ENCODE measurements around the gene ANG.

ANG gene

GRCh38 chr14:20683125-20683890 lies 5.3 kb upstream of the ANG start (continued):
- TF ChIP-seq, protein P1, sequence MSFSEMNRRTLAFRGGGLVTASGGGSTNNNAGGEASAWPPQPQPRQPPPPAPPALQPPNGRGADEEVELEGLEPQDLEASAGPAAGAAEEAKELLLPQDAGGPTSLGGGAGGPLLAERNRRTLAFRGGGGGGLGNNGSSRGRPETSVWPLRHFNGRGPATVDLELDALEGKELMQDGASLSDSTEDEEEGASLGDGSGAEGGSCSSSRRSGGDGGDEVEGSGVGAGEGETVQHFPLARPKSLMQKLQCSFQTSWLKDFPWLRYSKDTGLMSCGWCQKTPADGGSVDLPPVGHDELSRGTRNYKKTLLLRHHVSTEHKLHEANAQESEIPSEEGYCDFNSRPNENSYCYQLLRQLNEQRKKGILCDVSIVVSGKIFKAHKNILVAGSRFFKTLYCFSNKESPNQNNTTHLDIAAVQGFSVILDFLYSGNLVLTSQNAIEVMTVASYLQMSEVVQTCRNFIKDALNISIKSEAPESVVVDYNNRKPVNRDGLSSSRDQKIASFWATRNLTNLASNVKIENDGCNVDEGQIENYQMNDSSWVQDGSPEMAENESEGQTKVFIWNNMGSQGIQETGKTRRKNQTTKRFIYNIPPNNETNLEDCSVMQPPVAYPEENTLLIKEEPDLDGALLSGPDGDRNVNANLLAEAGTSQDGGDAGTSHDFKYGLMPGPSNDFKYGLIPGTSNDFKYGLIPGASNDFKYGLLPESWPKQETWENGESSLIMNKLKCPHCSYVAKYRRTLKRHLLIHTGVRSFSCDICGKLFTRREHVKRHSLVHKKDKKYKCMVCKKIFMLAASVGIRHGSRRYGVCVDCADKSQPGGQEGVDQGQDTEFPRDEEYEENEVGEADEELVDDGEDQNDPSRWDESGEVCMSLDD (tag by site-specific recombination; IDR thresholded peaks at IDR 0.05), result peak; percentile 79
- TF ChIP-seq ZNF112 (tag by site-specific recombination; IDR thresholded peaks at IDR 0.05) (no peak), ZNF426 (tag by site-specific recombination; IDR thresholded peaks at IDR 0.05) (no peak), ZNF529 (tag by site-specific recombination; IDR thresholded peaks at IDR 0.05; ENCODE audit: insufficient replicate concordance) (no peak), ZXDB (tag by site-specific recombination; IDR thresholded peaks at IDR 0.05) (peak; percentile 58), KLF16 (tag by site-specific recombination; IDR thresholded peaks at IDR 0.05) (peak; percentile 52; the same call in 1 of the 2 replicates), ZBTB7A (tag by site-specific recombination; IDR thresholded peaks at IDR 0.05; ENCODE audit: low read depth) (0 out of 2 replicates have a peak, but pooled peaks have one; percentile 8), ZNF2 (tag by site-specific recombination; IDR thresholded peaks at IDR 0.05) (peak; percentile 65; the same call in 1 of the 2 replicates), ZNF404 (tag by site-specific recombination; IDR thresholded peaks at IDR 0.05) (no peak), ZNF324 (tag by site-specific recombination; IDR thresholded peaks at IDR 0.05) (no peak; the same call in 1 of the 2 replicates), ZNF341 (tag by site-specific recombination; IDR thresholded peaks at IDR 0.05; ENCODE audit: low read depth) (no peak), MZF1 (tag by site-specific recombination; IDR thresholded peaks at IDR 0.05; ENCODE audit: borderline replicate concordance) (no peak), ZNF473 (tag by site-specific recombination; IDR thresholded peaks at IDR 0.05) (no peak), KLF17 (tag by site-specific recombination; IDR thresholded peaks at IDR 0.05) (peak; percentile 77; the same call in 1 of the 2 replicates), HOXD13 (CRISPR knock-in tag; IDR thresholded peaks at IDR 0.05; ENCODE audit: borderline replicate concordance) (no peak), ZBTB21 (tag by site-specific recombination; IDR thresholded peaks at IDR 0.05) (peak; percentile 67; the same call in 1 of the 2 replicates), KLF8 (tag by site-specific recombination; IDR thresholded peaks at IDR 0.05) (0 out of 2 replicates have a peak, but pooled peaks have one; percentile 47), ZFP41 (tag by site-specific recombination; IDR thresholded peaks at IDR 0.05; ENCODE audit: borderline replicate concordance) (no peak), KLF1 (tag by site-specific recombination; IDR thresholded peaks at IDR 0.05) (no peak), ZNF211 (tag by site-specific recombination; IDR thresholded peaks at IDR 0.05; ENCODE audit: low read depth) (no peak)
- TF ChIP-seq, protein P2, sequence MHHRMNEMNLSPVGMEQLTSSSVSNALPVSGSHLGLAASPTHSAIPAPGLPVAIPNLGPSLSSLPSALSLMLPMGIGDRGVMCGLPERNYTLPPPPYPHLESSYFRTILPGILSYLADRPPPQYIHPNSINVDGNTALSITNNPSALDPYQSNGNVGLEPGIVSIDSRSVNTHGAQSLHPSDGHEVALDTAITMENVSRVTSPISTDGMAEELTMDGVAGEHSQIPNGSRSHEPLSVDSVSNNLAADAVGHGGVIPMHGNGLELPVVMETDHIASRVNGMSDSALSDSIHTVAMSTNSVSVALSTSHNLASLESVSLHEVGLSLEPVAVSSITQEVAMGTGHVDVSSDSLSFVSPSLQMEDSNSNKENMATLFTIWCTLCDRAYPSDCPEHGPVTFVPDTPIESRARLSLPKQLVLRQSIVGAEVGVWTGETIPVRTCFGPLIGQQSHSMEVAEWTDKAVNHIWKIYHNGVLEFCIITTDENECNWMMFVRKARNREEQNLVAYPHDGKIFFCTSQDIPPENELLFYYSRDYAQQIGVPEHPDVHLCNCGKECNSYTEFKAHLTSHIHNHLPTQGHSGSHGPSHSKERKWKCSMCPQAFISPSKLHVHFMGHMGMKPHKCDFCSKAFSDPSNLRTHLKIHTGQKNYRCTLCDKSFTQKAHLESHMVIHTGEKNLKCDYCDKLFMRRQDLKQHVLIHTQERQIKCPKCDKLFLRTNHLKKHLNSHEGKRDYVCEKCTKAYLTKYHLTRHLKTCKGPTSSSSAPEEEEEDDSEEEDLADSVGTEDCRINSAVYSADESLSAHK (tag by site-specific recombination; IDR thresholded peaks at IDR 0.05), result no peak; the same call in 1 of the 2 replicates
- TF ChIP-seq, protein P3, sequence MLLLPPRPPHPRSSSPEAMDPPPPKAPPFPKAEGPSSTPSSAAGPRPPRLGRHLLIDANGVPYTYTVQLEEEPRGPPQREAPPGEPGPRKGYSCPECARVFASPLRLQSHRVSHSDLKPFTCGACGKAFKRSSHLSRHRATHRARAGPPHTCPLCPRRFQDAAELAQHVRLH (tag by site-specific recombination; IDR thresholded peaks at IDR 0.05), result peak; percentile 90
- TF ChIP-seq, protein P4, sequence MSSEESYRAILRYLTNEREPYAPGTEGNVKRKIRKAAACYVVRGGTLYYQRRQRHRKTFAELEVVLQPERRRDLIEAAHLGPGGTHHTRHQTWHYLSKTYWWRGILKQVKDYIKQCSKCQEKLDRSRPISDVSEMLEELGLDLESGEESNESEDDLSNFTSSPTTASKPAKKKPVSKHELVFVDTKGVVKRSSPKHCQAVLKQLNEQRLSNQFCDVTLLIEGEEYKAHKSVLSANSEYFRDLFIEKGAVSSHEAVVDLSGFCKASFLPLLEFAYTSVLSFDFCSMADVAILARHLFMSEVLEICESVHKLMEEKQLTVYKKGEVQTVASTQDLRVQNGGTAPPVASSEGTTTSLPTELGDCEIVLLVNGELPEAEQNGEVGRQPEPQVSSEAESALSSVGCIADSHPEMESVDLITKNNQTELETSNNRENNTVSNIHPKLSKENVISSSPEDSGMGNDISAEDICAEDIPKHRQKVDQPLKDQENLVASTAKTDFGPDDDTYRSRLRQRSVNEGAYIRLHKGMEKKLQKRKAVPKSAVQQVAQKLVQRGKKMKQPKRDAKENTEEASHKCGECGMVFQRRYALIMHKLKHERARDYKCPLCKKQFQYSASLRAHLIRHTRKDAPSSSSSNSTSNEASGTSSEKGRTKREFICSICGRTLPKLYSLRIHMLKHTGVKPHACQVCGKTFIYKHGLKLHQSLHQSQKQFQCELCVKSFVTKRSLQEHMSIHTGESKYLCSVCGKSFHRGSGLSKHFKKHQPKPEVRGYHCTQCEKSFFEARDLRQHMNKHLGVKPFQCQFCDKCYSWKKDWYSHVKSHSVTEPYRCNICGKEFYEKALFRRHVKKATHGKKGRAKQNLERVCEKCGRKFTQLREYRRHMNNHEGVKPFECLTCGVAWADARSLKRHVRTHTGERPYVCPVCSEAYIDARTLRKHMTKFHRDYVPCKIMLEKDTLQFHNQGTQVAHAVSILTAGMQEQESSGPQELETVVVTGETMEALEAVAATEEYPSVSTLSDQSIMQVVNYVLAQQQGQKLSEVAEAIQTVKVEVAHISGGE (tag by site-specific recombination; conservative IDR thresholded peaks at IDR 0.05; ENCODE audit: low read depth), result no peak
- TF ChIP-seq, protein P5, sequence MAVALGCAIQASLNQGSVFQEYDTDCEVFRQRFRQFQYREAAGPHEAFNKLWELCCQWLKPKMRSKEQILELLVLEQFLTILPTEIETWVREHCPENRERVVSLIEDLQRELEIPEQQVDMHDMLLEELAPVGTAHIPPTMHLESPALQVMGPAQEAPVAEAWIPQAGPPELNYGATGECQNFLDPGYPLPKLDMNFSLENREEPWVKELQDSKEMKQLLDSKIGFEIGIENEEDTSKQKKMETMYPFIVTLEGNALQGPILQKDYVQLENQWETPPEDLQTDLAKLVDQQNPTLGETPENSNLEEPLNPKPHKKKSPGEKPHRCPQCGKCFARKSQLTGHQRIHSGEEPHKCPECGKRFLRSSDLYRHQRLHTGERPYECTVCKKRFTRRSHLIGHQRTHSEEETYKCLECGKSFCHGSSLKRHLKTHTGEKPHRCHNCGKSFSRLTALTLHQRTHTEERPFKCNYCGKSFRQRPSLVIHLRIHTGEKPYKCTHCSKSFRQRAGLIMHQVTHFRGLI (tag by site-specific recombination; IDR thresholded peaks at IDR 0.05), result 0 out of 2 replicates have a peak, but pooled peaks have one; percentile 11
- TF ChIP-seq, protein P6, sequence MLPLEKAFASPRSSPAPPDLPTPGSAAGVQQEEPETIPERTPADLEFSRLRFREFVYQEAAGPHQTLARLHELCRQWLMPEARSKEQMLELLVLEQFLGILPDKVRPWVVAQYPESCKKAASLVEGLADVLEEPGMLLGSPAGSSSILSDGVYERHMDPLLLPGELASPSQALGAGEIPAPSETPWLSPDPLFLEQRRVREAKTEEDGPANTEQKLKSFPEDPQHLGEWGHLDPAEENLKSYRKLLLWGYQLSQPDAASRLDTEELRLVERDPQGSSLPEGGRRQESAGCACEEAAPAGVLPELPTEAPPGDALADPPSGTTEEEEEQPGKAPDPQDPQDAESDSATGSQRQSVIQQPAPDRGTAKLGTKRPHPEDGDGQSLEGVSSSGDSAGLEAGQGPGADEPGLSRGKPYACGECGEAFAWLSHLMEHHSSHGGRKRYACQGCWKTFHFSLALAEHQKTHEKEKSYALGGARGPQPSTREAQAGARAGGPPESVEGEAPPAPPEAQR (tag by site-specific recombination; IDR thresholded peaks at IDR 0.05), result 0 out of 2 replicates have a peak, but pooled peaks have one; percentile 34
